ENCODE results near the gene ISL2.

ISL2 gene

DNA sequence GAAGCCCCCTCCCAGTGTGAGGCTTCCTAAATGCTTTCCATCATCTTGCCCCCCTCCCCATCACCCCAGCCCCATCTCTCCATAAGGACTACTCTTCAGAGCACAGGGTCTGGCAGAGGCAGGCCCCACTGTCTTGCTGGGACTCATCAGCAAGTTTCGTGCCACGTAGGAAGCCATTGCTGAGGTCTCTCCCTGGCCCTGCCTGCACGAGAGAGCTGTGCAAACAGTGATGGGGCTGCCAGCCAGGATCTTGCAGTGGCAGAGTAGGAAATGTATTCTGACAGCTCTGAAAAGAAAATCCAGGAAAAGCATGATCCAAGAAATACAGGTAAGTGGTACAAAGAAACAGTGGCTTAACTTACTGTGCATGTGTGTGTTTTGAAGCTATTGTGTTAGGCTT is 22.6 kb downstream of the ISL2 start:
- Histone ChIP-seq H3K9ac (ENCODE audit: low read length) (no peak overlapping the region), H2AFZ (ENCODE audit: low read depth, low read length, severe bottlenecking) (no peak overlapping the region), H3K4me2 (ENCODE audit: low read depth, low read length, poor library complexity, severe bottlenecking) (no peak overlapping the region), H3K9me3 (ENCODE audit: insufficient read depth, low read length) (no peaks in the 10 kb centered on the region), H4K20me1 (ENCODE audit: low read depth, low read length) (no peaks in the 10 kb centered on the region), H3K4me3 (ENCODE audit: insufficient read depth, low read length, poor library complexity, severe bottlenecking) (no peak overlapping the region), H3F3A (ENCODE audit: insufficient read depth) (no peaks in the 10 kb centered on the region), H3K36me3 (ENCODE audit: low read length) (no peaks in the 10 kb centered on the region), H3K27me3 (ENCODE audit: low read length) (no peaks in the 10 kb centered on the region), H3K79me2 (ENCODE audit: insufficient read depth, low read length) (no peaks in the 10 kb centered on the region), H3K27ac (ENCODE audit: low read depth, low read length) (no peak overlapping the region), H3K9me2 (replicated peaks; ENCODE audit: insufficient read depth, low read length) (no peaks in the 10 kb centered on the region)
- no peak for TF ChIP-seq EZH2phosphoT487 (conservative IDR thresholded peaks at IDR 0.05; ENCODE audit: low read length)
- TF ChIP-seq, protein P1, sequence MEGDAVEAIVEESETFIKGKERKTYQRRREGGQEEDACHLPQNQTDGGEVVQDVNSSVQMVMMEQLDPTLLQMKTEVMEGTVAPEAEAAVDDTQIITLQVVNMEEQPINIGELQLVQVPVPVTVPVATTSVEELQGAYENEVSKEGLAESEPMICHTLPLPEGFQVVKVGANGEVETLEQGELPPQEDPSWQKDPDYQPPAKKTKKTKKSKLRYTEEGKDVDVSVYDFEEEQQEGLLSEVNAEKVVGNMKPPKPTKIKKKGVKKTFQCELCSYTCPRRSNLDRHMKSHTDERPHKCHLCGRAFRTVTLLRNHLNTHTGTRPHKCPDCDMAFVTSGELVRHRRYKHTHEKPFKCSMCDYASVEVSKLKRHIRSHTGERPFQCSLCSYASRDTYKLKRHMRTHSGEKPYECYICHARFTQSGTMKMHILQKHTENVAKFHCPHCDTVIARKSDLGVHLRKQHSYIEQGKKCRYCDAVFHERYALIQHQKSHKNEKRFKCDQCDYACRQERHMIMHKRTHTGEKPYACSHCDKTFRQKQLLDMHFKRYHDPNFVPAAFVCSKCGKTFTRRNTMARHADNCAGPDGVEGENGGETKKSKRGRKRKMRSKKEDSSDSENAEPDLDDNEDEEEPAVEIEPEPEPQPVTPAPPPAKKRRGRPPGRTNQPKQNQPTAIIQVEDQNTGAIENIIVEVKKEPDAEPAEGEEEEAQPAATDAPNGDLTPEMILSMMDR (IDR thresholded peaks at IDR 0.05; ENCODE audit: insufficient read depth, low read length, poor library complexity, severe bottlenecking) = no peak

GRCh38 chr15:76360416-76360815 is 23.8 kb downstream of the ISL2 start:
- Histone ChIP-seq H3K79me2 (ENCODE audit: insufficient read depth, low read length) (no peaks in the 10 kb centered on the region), H3K4me2 (ENCODE audit: low read depth, low read length, poor library complexity, severe bottlenecking) (no peak overlapping the region), H3K9me3 (ENCODE audit: insufficient read depth, low read length) (no peaks in the 10 kb centered on the region), H3K9ac (ENCODE audit: low read length) (no peak overlapping the region), H3K4me3 (ENCODE audit: insufficient read depth, low read length, poor library complexity, severe bottlenecking) (no peak overlapping the region), H3K27me3 (ENCODE audit: low read length) (no peaks in the 10 kb centered on the region), H3K27ac (ENCODE audit: low read depth, low read length) (no peak overlapping the region), H4K20me1 (ENCODE audit: low read depth, low read length) (no peaks in the 10 kb centered on the region), H3F3A (ENCODE audit: insufficient read depth) (no peaks in the 10 kb centered on the region), H3K36me3 (ENCODE audit: low read length) (no peaks in the 10 kb centered on the region), H3K9me2 (replicated peaks; ENCODE audit: insufficient read depth, low read length) (no peaks in the 10 kb centered on the region), H2AFZ (ENCODE audit: low read depth, low read length, severe bottlenecking) (no peak overlapping the region)
- TF ChIP-seq, protein P1 (IDR thresholded peaks at IDR 0.05; ENCODE audit: insufficient read depth, low read length, poor library complexity, severe bottlenecking) = no peak
- no peak for TF ChIP-seq EZH2phosphoT487 (conservative IDR thresholded peaks at IDR 0.05; ENCODE audit: low read length)

DNA sequence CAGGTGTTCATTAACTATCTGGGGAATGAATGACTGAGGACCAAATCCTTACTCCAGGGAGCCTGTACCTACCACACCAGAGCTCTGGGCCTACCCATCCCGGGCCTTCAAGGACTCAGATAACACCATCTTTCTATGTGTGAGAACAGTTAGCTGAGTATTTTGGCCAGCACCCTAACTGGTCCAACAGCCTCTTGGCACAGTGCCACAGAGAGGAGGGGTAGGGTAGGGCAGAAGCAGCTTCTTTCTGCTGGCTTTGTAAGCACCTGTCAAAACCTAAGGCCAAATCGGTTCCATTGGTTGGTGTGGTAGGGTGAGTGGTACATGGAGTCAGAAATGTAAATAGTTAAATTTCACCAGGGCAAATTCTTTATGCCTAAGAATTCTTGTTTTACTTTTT is 26.7 kb downstream of the ISL2 start:
- no peak overlapping the region for H3K4me3 ChIP-seq (ENCODE audit: insufficient read depth, low read length, poor library complexity, severe bottlenecking)
- no peaks in the 10 kb centered on the region for H4K20me1 ChIP-seq (ENCODE audit: low read depth, low read length)
- H3K79me2 ChIP-seq (ENCODE audit: insufficient read depth, low read length) = no peaks in the 10 kb centered on the region
- no peak overlapping the region for H3K27ac ChIP-seq (ENCODE audit: low read depth, low read length)
- no peaks in the 10 kb centered on the region for H3K9me2 ChIP-seq (replicated peaks; ENCODE audit: insufficient read depth, low read length)
- TF ChIP-seq, protein P1 (IDR thresholded peaks at IDR 0.05; ENCODE audit: insufficient read depth, low read length, poor library complexity, severe bottlenecking) = no peak
- no peak for TF ChIP-seq EZH2phosphoT487 (conservative IDR thresholded peaks at IDR 0.05; ENCODE audit: low read length)
- H3K36me3 ChIP-seq (ENCODE audit: low read length) = no peaks in the 10 kb centered on the region
- H3K9ac ChIP-seq (ENCODE audit: low read length) = no peak overlapping the region
- no peak overlapping the region for H3K4me2 ChIP-seq (ENCODE audit: low read depth, low read length, poor library complexity, severe bottlenecking)
- no peaks in the 10 kb centered on the region for H3K27me3 ChIP-seq (ENCODE audit: low read length)
- no peak overlapping the region for H2AFZ ChIP-seq (ENCODE audit: low read depth, low read length, severe bottlenecking)
- H3F3A ChIP-seq (ENCODE audit: insufficient read depth) = no peaks in the 10 kb centered on the region
- no peaks in the 10 kb centered on the region for H3K9me3 ChIP-seq (ENCODE audit: insufficient read depth, low read length)

Data from SU-DHL-6 (cell line).